NCI-H82 (cell line): ENCODE measurements around the gene TSPY1.
"Not testable (repeated sequence)": the region's sequence is repeated elsewhere in the genome, so short reads cannot be mapped to it uniquely, and the experiment has no call there.

Experiments
- DNase-seq: peaks from one replicate; lab custom pipeline; 2025; lab: John Stamatoyannopoulos, UW

The TSPY1 gene, protein sequence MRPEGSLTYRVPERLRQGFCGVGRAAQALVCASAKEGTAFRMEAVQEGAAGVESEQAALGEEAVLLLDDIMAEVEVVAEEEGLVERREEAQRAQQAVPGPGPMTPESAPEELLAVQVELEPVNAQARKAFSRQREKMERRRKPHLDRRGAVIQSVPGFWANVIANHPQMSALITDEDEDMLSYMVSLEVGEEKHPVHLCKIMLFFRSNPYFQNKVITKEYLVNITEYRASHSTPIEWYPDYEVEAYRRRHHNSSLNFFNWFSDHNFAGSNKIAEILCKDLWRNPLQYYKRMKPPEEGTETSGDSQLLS

DNA sequence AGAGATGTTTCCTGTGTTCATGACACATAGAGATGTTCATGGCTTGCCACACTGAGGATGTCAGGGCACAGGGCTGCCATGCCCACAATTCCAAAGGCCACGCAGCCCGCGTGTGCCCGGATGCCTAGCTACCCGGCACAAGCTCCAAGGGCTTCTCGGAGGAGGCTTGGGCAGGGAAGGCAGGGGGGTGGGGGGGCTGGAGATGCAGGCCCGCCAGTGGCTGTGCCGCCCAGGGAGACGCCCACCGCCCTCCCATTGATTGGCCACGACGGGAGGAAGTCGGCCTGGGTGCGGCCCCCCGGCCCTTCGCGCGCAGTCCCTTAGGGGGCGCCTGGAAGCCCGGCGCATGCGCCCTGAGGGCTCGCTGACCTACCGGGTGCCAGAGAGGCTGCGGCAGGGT lies at the start of gene TSPY1:
TSS of gene TSPY1 (plus strand) at position 301 of the 400 bp plus-strand sequence. CDS start at position 347, 46 bp downstream.
- DNase-seq, result not testable (repeated sequence)

DNA sequence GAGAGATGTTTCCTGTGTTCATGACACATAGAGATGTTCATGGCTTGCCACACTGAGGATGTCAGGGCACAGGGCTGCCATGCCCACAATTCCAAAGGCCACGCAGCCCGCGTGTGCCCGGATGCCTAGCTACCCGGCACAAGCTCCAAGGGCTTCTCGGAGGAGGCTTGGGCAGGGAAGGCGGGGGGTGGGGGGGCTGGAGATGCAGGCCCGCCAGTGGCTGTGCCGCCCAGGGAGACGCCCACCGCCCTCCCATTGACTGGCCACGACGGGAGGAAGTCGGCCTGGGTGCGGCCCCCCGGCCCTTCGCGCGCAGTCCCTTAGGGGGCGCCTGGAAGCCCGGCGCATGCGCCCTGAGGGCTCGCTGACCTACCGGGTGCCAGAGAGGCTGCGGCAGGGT lies 20.2 kb downstream of the TSPY1 start, which contains the start of gene TSPY9:
TSS of gene TSPY9 (plus strand) at position 301 of the 400 bp plus-strand sequence. CDS start at position 347, 46 bp downstream.
- not testable (repeated sequence) for DNase-seq

DNA sequence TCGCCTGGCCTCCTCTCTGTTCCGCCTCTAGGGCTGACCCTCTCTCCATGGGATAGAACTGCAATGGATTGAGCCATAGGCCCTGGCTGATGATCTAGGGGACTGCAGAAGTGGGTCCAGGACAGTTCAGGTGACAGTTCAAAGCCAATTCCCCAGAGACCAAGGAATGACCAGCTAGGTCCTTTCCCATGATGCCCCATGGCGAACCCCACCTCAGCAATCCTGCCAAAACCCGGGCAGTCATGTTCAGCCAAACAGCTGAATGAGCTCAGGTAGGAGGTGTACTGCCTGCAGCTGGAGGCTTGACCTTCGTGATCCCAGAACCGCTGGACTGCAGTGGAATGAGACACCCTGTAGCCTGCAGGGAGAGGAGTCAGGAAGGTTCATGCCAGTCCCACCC lies 37.6 kb downstream of the TSPY1 start:
- DNase-seq, result not testable (repeated sequence)

DNA sequence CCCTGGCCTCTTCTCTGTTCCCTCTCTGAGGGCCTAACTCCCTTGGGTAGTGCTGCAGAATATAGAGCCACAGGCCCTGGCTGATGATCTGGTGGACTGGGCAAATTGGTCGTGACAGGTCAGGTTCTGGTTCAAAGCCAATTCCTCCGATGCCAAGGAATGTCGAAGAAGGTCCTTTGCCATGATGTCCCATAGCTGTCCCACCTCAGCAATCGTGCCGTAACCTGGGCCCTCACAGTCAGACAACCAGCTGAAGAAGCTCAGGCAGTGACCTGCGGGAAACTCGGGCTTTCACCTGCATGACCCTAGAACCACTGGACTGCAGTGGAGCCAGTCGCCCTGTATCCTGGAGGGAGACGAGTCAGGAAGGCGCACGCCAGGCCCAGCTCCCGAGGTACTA lies 49.5 kb downstream of the TSPY1 start:
- not testable (repeated sequence) for DNase-seq
